NCI-H69 (cell line): ENCODE measurements around the gene ADAT1.

ENCODE experiments used
- DNase-seq: peaks from one replicate; lab custom pipeline; 2025; lab: John Stamatoyannopoulos, UW

ADAT1 gene

DNA sequence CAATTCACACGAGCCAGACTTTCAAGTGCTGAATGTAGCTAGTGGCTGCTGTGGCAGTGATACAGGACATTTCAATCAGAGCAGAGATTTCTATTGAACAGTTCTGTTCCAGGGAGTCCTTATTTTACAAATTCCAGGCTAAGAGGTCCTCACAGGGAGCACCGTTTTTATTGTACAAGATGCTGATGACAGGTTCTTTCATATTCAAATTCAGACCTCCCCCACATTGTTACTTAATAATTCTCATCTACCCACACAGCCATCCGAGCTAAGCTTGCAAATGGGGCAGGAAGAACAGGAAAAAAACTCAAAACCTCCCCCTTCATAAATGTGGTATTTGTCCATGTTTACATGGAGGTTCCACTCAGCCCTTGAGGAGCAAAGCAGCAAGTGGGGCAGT is 47.1 kb downstream of the ADAT1 start:
- DNase-seq, result no peak

DNA sequence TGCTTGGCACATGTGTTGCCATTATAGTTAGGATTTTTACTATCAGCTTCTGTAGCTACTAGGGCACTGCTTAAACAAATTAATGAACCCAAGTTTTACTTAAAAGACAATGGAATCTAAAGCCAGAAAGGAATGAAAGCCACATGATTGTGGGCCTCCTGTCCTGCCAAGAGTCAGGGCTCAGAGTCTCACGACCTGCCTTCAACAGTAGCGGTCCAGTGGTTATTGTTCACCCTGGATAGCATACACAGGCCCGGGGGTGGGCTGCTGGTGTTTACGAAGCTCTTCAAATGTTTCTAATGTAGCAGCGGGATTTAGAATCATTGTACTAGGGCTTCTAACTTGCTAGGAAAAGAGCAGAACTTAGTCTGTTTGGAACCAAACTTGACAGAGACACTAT is 49.1 kb downstream of the ADAT1 start:
- no peak for DNase-seq

DNA sequence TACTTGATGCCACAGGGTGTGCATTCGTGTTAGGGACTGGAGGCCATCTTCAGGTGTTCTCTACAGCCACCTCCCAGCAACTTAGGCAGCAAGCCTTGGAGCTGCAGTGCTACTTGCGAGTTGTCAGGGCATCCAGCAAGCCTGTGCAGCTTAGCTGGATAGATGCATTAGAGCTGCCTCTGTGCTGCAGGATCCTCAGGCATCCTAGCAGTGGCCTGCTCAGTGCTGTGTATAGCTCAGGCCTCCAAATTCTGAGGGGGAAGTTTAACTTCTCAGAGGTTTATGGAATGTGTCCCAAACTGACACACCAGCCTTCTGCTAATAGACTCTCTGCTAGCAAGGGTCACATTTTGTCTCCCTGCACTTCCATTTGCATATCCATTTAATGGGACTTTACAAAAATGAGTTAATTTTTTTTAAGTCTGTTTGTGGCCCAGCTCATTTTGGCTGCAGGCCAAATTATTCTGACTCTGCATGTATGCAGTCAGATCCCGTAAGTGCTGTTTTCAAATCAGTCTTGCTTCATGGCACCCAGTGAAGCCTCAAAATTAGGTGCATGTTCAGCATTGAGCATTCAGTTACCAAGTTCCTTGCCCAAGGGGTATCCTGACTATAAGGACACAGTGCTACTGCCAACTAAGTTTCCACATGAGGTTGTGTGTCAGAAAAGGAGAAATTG is 50.1 kb downstream of the ADAT1 start:
- DNase-seq, result no peak

DNA sequence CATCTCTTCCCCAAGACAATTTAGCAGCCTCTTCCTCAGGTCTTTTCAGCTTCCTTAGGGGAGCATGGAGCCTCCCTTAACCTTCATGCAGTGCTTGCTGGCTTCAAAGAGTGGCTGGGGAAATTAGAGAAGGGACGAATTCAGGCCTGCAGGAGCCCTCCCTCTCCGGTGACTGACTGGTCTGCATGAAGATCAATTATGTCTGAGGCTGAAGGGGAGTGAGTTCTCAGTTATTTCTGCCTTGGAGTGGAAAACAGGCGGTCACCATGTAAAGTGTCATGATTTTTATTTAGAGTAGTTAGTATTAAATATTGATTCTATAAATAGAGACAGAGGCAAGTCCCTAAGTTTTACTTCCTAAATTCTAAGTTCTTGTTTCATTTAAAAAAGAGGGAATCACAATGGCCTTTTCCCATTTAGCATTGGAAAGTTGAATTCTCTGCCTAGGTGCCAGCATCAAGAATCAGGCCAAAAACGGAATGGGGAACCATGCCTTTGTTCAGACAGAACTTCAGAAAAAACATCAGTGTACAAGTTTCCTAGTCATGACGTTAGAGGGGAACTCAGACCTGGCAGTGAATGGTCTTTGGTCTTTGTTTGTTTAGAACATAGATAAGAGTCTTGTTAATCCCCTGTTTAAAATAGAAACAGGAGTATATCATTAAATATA is 52.5 kb downstream of the ADAT1 start:
- no peak for DNase-seq

DNA sequence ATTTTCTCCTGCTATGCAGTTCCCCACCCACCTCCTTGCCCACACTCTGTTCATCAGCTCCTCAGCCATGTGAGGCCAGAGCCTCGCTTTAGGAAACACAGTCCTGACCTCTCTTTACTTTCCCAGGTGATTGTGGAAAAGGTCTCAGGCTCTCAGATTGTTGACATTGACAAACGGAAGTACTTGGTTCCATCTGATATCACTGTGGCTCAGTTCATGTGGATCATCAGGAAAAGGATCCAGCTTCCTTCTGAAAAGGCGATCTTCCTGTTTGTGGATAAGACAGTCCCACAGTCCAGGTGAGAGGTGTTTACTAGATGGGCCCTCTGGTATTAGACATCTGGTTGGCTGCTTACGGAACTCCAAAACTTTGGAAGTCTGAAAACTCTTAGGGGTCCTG is 55.2 kb downstream of the ADAT1 start:
- no peak for DNase-seq

DNA sequence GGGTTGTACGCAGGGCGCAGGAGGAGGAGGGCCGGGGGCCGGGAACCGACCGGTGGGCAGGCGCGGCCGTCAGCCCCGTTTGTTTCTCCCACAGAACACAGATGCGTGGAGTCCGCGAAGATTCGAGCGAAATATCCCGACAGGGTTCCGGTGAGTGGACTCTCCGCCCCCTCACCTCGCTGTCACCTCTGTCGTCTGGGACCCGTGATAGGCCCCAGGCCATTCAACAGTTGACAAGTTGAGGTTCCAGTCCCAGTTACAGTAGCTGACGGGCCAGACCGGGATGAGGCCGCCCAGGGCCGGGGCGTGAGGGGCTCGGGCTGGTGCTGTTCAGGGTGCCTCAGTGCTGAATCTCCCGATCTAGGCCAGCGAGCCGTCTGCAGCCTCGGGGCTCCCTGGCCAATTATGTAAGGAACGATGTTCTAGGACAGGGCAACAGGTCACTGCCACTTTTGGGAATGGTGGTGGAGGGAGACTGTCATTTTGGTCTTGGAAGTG is 56.3 kb downstream of the ADAT1 start:
- no peak for DNase-seq

DNA sequence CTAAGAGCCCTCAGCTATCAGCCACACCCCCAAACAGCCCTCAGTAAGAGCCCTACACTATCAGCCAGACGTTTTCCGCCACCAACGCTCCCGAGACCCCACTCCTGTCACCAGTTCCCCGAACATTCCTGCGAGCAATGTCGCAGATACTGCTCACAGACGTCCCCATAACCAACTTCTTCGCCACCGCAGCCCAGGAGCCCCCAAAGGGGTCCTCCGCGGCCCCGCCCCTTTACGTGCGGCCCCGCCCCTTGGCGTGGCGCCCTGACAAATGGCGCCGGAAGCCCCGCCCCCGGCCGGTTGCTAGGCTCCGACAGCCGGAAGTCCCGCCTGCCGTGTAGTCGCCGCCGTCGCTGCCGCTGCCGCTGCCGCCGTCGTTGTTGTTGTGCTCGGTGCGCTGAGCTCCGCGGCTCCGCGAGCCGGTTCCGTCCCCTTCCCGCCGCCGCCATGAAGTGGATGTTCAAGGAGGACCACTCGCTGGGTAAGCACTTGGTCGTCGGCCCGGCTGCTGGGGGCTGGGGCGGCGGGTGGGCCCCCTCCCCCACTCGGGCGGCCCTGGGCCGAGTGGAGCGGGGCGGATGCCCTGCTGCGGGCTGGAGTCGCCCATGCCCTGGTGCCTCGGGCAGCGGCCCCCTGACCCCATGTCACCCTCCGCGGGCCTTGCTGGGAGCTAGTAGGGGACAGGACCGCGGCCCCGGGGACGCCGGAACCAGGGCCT is 56.9 kb downstream of the ADAT1 start, which contains the start of gene GABARAPL2:
GABARAPL2 (plus strand) TSS at position 340 of the 718 bp plus-strand sequence; CDS start at position 448, 108 bp downstream.
- peak; percentile 82 for DNase-seq

DNA sequence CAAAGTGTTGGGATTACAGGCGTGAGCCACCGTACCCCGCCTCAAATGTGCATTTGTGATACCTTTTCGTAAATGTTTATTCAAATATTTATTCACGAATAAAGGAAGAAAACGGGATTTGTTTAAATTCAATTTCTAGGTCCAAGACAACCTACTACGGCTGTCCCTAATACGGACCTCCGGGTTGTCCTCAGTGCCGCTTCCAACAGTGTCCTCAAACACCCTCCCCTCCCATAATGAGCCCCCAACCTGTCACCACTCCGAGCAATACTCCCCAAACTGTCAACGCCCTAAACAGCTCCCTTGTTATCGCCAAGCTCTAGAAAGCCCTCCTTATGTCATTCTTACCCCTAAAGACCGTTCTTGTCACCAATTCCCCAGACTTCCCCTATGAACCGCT is 57.4 kb downstream of the ADAT1 start:
- DNase-seq, result no peak

DNA sequence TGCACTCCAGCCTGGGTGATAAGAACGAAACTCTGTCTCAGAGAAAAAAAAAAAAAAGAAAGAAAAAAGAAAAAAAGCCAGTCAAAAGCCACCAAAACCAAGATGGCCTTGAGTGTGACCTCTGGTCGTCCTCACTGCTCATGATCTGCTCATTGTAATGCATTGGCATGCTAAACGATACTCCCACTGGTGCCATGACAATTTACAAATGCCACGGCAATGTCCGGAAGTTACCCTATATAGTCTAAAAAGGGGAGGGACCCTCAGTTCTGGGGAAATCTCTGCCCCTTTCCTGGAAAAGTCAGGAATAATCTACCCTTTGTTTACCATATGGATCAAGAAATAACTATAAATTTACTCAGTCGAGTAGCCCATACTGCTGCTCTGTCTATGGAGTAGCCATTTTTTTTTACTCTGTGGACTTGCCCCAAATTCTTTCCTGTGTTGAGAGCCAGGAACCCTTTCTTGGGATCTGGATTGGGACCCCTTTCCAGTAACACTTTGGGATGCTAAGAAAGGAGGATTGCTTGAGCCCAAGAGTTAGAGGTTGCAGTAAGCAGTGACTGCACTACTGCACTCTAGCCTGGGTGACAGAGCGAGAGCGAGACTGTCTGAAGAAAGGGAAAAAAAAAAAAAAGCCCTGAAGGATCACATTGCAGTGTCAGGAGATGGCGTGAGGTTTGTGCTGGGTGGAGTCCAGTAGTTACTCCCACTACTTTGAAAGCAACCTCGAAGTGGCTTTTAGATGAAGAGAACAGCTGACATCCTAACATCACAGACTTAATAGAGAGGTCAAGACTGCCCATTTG is 63.3 kb downstream of the ADAT1 start:
- peak; percentile 25 for DNase-seq

DNA sequence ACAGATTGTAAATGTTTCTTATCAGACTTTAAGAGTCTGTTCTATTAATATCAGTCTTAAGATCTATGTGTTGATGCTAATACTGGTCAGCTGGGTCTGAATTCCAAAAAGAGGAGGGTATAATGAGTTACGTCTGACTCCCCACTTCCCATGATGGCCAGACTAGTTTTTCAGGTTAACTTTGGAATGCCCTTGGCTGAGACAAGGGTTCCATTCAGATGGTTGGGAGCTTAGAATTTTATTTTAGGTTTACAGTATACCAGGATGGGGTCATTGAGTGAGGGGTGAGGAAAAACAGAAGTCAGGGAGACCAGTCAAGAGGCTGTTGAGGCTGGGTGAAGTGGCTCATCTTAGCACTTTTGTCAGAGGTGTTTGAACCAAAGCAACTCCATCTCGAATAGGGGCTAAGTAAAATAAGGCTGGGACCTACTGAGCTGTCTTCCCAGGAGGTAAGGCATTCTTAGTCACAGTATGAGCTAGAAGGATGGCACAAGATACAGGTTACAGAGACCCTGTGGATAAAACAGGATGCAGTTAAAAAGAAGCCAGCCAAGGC is 64.2 kb downstream of the ADAT1 start:
- no peak for DNase-seq

DNA sequence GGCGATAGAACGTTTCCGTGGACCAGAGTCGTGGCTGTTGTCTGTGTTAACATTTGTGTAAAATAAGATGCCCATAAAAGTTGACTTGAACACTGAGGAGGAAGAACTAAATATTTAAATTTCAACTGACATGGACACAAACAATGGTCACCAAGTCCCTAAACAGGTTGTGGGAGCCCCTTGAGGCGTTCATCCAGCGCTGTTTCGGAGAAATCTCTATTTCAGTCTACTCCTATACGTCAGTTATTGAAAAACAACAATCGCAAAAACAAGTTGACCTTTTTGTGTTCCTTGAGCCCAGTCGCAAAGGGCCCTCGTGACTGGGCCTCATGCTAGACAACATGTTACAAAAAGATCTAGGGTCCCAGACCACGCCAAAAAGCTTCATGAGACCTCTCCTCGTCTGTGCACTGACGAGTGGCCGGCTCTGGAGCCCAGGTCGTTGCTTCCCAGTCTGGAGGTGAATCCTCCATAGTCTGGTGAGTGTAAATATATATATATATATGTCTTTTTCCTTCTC is 66.6 kb downstream of the ADAT1 start:
- no peak for DNase-seq

DNA sequence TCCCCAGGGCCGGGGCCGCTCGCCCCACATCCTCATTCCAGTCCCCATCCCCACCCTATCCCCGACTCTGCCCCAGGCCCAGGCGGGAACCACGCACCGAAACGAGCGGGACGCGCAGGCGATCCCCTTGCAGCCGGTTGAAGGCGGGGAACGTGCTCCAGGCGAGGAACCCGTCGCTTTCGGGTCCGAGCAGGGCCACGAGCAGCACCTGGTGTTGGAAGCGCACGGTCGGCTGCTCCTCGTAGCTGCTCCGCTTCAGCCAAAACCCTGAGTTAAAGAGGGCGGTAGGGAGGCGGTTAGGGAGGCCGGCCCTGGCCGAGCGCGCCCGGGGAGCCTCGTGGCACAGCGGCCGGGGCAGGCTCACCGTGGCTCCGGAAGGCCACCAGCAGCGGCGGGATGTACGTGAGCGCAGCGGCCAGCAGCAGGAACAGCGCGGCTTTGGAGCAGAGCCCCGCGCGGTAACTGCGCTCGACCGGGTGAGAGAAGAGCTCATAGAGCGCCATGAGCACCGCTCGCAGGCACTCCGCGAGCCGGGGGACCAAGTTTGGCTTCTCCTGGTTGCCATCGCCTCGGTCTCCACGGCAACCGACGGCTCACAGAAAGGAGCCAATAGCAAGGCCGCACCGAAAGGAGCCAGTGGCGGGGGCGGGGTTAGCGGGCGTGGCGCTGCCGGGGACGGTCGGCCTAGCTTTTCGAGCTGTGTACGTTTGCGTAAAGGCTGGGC is 67.2 kb downstream of the ADAT1 start, which contains the start of gene TMEM231:
TMEM231 (minus strand) TSS at position 546 of the 724 bp plus-strand sequence; CDS start at position 503, 43 bp downstream.
- DNase-seq, result peak; percentile 94

DNA sequence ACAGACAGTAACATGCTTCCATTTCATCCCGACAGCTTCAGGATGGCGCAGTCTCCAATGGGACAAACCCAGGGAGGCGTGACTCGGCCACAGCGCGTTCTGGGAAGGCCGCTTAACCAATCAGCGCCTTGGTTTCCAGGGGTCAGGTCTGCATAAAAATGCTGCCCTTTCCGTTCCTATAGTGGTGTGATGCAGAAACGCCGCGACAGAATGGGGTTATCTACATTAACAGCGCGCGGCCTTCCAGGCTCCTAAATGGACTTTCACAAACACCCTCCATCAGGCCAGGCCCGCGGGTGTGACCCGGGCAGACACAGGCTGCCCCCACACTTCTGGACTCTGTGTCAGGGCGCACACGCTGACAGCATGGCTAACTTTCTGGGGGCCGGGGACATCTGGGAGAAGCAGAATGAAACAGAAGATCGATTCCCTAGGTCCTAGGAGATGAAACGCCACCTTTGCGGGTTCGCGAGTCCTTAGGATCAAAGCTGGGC is 67.8 kb downstream of the ADAT1 start:
- peak; percentile 75 for DNase-seq

DNA sequence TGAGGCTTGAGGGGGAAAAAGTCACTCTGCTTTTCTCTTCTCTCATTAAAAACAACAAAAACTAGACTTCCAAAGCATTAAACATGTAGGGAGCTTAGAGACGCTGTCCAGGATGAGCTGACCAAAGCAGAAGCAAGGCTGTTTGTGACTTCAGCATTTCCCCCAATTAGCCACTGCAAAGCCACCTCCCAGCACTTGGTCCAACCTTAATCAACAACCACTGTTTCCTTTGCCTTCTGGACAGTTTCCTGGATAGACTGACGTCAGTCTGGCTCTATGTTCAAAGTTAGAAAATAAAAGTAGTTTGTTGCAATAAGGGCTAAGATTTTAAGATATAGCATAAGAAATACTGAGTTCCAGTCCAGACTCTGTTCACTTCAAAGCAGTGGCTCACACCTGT is 70.1 kb downstream of the ADAT1 start:
- DNase-seq, result no peak

DNA sequence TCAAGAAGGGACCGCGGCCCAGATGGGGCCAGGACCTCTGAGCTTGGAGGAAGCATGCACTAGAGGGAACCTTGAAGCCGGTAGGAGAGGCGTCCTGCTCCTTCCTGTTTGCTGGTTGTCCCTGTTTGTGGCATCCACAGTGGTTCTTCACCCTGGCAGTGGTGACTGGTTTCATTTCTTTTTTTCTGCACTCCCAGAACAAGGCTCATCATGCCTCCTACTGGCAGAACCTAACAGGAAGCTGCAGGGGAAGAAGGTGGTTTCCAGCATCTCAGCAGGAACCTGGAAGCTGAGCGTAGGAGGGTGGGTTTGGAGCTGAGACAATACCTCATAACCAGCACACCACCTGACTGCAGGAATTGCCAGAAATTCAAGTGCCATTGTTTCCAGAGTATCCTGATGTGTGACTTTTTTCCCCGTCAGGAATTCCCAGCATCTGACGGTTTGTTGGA is 72.8 kb downstream of the ADAT1 start:
- peak; percentile 28 for DNase-seq
